Mesenchymal stem cell (in vitro differentiated cells and primary cell): ENCODE data around the gene SAMD4B.
A peak's percentile ranks its signal among the peaks of the same experiment; 100 is the strongest.
"Not testable (repeated sequence)": the region's sequence is repeated elsewhere in the genome, so short reads cannot be mapped to it uniquely, and the experiment has no call there.

ENCODE experiments used
- DNase-seq: peaks from one replicate; pipeline ENCODE4 v3.0.0-alpha.2; 2013
- H2AFZ ChIP-seq: one replicate; pipeline ENCODE4 v1.6.1; 2013; ENCODE audit warnings: low read depth, mild to moderate bottlenecking, control low read depth, inconsistent platforms, low read length, moderate library complexity
- H2AK5ac ChIP-seq: 2 replicates; pipeline ENCODE4 v1.6.1; 2013; ENCODE audit warnings: low read length, moderate library complexity, mild to moderate bottlenecking, inconsistent platforms; ENCODE audit not compliant: severe bottlenecking
- H2BK120ac ChIP-seq: one replicate; pipeline ENCODE4 v1.6.1; 2013; ENCODE audit warnings: low read depth, mild to moderate bottlenecking, inconsistent platforms, low read length, moderate library complexity
- H2BK12ac ChIP-seq, 2 experiments: one replicate each; pipeline ENCODE4 v1.6.1; 2013; ENCODE audit warnings: inconsistent platforms in 2 of 2, low read length in 2 of 2, mild to moderate bottlenecking in 2 of 2, moderate library complexity in 2 of 2, control low read depth in 1 of 2
- H2BK15ac ChIP-seq: one replicate; pipeline ENCODE4 v1.6.1; 2013; ENCODE audit warnings: mild to moderate bottlenecking, low read depth, inconsistent platforms; ENCODE audit not compliant: poor library complexity, severe bottlenecking
- H2BK5ac ChIP-seq: 2 replicates; pipeline ENCODE4 v1.6.1; 2013; ENCODE audit warnings: low read depth, mild to moderate bottlenecking, low read length, control low read depth, inconsistent platforms; ENCODE audit not compliant: poor library complexity, severe bottlenecking
- H3K14ac ChIP-seq, 2 experiments: one replicate each; pipeline ENCODE4 v1.6.1; 2013; ENCODE audit warnings: inconsistent platforms in 2 of 2, low read length in 2 of 2, control low read depth in 1 of 2, mild to moderate bottlenecking in 1 of 2, moderate library complexity in 1 of 2
- H3K18ac ChIP-seq, 2 experiments: one replicate each; pipeline ENCODE4 v1.6.1; 2013; ENCODE audit warnings: inconsistent platforms in 2 of 2, low read length in 2 of 2, control low read depth in 1 of 2, low read depth in 1 of 2, mild to moderate bottlenecking in 1 of 2
- H3K23ac ChIP-seq, 2 experiments: one replicate each; pipeline ENCODE4 v1.6.1; 2013; ENCODE audit warnings: inconsistent platforms in 2 of 2, low read length in 2 of 2, mild to moderate bottlenecking in 2 of 2, moderate library complexity in 2 of 2, control low read depth in 1 of 2
- H3K27ac ChIP-seq: 2 replicates; pipeline ENCODE4 v1.5.1; 2013; ENCODE audit warnings: mild to moderate bottlenecking, moderate library complexity, low read length, control low read depth, inconsistent platforms; ENCODE audit not compliant: poor library complexity, severe bottlenecking
- H3K27me3 ChIP-seq, 2 experiments: 2 replicates each; pipeline versions ENCODE4 v1.6.1 to v1.7.0; 2013; ENCODE audit warnings: low read length in 2 of 2, mild to moderate bottlenecking in 2 of 2, moderate library complexity in 2 of 2, control low read depth in 1 of 2, inconsistent platforms in 1 of 2; ENCODE audit not compliant: control insufficient read depth in 1 of 2, insufficient read depth in 1 of 2
- H3K36me3 ChIP-seq, 2 experiments: 2 replicates each; pipeline versions ENCODE4 v1.6.1 to v1.7.0; 2013; ENCODE audit warnings: low read length in 2 of 2, control low read depth in 1 of 2, inconsistent platforms in 1 of 2, low read depth in 1 of 2, mild to moderate bottlenecking in 1 of 2; ENCODE audit not compliant: insufficient read depth in 2 of 2, control insufficient read depth in 1 of 2
- H3K4ac ChIP-seq, 2 experiments: one replicate each; pipeline ENCODE4 v1.6.1; 2013; ENCODE audit warnings: inconsistent platforms in 2 of 2, low read length in 2 of 2, mild to moderate bottlenecking in 2 of 2, moderate library complexity in 2 of 2, control low read depth in 1 of 2, low read depth in 1 of 2
- H3K4me1 ChIP-seq: 2 replicates; pipeline ENCODE4 v1.6.1; 2013; ENCODE audit warnings: low read depth, low read length, control low read depth; ENCODE audit not compliant: control insufficient read depth, insufficient read depth
- H3K4me2 ChIP-seq: 2 replicates; pipeline ENCODE4 v1.6.1; 2013; ENCODE audit warnings: low read length, mild to moderate bottlenecking, inconsistent platforms; ENCODE audit not compliant: poor library complexity, severe bottlenecking
- H3K4me3 ChIP-seq, 2 experiments: 2 replicates each; pipeline versions ENCODE4 v1.5.1 to v1.7.0; 2013; ENCODE audit warnings: low read length in 2 of 2, mild to moderate bottlenecking in 2 of 2, control low read depth in 1 of 2, low read depth in 1 of 2; ENCODE audit not compliant: insufficient read depth in 1 of 2
- H3K79me1 ChIP-seq: replicated peaks from 2 replicates; pipeline ENCODE4 v1.6.1; 2013; ENCODE audit warnings: mild to moderate bottlenecking, control low read depth, low read length, inconsistent platforms; ENCODE audit not compliant: poor library complexity, severe bottlenecking
- H3K9ac ChIP-seq: 2 replicates; pipeline ENCODE4 v1.7.0; 2013; ENCODE audit warnings: mild to moderate bottlenecking, low read length, moderate library complexity
- H3K9me3 ChIP-seq: 2 replicates; pipeline ENCODE4 v1.7.0; 2013; ENCODE audit warnings: mild to moderate bottlenecking, low read length; ENCODE audit not compliant: control insufficient read depth
- H4K8ac ChIP-seq: one replicate; pipeline ENCODE4 v1.6.1; 2013; ENCODE audit warnings: inconsistent platforms, mild to moderate bottlenecking, low read length, moderate library complexity
- H4K91ac ChIP-seq: one replicate; pipeline ENCODE4 v1.6.1; 2013; ENCODE audit warnings: mild to moderate bottlenecking, low read length, inconsistent platforms
- WGBS: methylation state at CpG from one replicate; pipeline ENCODE4 v1.1.7; 2013; ENCODE audit warnings: mixed read lengths; 5-methylcytosine and 5-hydroxymethylcytosine counted together

The SAMD4B gene

DNA sequence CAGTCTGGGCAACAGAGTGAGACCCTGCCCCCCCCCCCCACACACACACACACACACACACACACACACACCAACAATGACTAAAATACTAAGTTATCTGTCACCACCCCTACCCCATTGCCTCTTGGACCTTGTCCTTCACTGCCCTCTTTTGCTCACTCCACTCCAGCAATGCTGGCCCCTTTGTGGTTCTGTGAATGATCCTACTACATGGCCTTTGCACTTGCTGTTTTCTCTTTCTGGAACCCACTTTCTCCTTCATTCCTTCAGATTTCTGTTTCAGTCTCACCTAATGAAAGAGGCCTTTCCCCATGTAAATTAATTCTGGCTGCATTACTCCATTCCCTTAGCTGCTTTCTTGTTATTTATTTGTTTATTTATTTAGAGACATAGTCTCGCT lies 2.5 kb upstream of the SAMD4B start:
- Histone ChIP-seq H3K27me3 (peaks cover 0 to 3% of the 10 kb centered on the region in 2 experiments), H4K8ac (no peak overlapping the region), H3K4me2 (no peak overlapping the region), H3K23ac (no peak overlapping the region), H3K4me1 (peaks cover 10% of the 10 kb centered on the region), H3K9me3 (no peaks in the 10 kb centered on the region), H2AK5ac (no peak overlapping the region), H3K14ac (no peak overlapping the region), H3K79me1 (peaks cover 17% of the 10 kb centered on the region), H4K91ac (no peak overlapping the region), H2BK120ac (no peak overlapping the region), H2BK5ac (no peak overlapping the region), H2BK12ac (no peak overlapping the region), H2AFZ (no peak overlapping the region), H3K4me3 (no peak overlapping the region), H2BK15ac (no peak overlapping the region), H3K4ac (no peak overlapping the region), H3K9ac (peak overlapping the region; percentile 30), H3K18ac (no peak overlapping the region), H3K27ac (no peak overlapping the region), H3K36me3 (peaks cover 0 to 6% of the 10 kb centered on the region in 2 experiments)
- no peak for DNase-seq
- 90% methylated on average over 1 of the region's 1 CpG for WGBS

DNA sequence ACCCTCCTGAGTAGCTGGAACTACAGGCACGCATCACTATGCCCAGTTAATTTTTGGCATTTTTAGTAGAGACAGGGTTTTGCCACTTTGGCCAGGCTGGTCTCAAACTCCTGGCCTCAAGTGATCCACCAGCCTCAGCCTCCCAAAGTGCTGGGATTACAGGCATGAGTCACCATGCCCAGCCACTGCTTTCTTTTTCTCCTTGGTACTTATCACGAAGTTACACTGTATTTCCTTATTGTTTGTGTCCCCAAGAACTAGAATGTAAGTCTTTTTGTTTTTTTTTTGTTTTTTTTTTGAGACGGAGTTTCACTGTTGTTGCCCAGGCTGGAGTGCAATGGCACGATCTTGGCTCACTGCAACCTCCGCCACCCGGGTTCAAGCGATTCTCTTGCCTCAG lies 2.1 kb upstream of the SAMD4B start:
- H2BK12ac ChIP-seq, H4K8ac ChIP-seq, H2AFZ ChIP-seq, H2BK120ac ChIP-seq, H3K14ac ChIP-seq, H3K4me1 ChIP-seq, H3K23ac ChIP-seq, H3K9me3 ChIP-seq, H2BK5ac ChIP-seq, H4K91ac ChIP-seq, H3K4me2 ChIP-seq, H3K4ac ChIP-seq, H2AK5ac ChIP-seq, H2BK15ac ChIP-seq, DNase-seq, H3K27ac ChIP-seq, H3K18ac ChIP-seq, H3K27me3 ChIP-seq: not testable (repeated sequence)
- Histone ChIP-seq H3K9ac (peak overlapping the region; percentile 30), H3K79me1 (peaks cover 21% of the 10 kb centered on the region), H3K36me3 (peaks cover 0 to 11% of the 10 kb centered on the region in 2 experiments), H3K4me3 (peak overlapping the region in 1 of 2 experiments; percentile 83)
- 96% methylated on average over 6 of the region's 7 CpGs for WGBS

GRCh38 chr19:39341129-39341718 lies 997 bp upstream of the SAMD4B start:
- peaks cover 0 to 22% of the 10 kb centered on the region in 2 experiments for H3K36me3 ChIP-seq
- WGBS = 6% methylated on average over 17 of the region's 17 CpGs

DNA sequence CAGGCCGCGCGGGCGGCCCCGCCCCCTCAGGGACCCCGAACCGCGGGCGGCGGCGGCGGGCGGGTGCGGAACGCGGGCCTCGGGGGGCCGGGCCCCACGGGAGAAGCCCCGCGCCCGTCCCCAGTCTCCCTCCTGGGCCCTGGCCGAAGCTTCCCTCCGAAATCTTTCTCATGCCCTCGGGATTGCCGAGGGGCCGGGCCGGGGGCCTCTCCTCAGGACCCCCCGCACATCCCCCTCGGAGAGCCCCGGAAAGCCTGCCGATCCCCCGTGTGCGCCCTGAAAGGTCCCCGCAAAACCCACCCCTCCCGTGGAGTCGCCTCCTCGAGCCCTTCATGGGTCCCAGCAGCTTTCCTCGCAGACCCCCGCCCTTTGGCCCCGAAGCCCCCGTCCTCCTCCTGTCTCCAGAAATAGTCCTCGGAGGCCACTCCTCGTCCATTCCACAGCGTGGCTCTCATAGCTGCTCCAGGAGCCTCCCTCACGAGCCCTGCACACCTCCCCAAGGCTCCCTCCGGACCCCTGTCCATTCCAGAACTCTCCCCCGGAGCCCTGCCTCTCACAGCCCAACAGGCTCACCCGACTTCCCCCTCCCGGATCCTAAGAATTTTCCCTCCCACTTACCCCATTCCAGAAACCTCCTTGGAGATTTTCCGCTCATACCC lies 555 bp downstream of the SAMD4B start:
- no peak overlapping the region for H3K27ac ChIP-seq
- peak overlapping the region; percentile 78 for H2BK15ac ChIP-seq

More at GRCh38 chr19:39341129-39341718, 997 bp upstream of the SAMD4B start:
- H2BK15ac ChIP-seq = no peak overlapping the region
- no peak overlapping the region for H2BK5ac ChIP-seq
- H3K4me2 ChIP-seq = peak overlapping the region; percentile 67
- H2BK12ac ChIP-seq = no peak overlapping the region
- H3K4me1 ChIP-seq = peaks cover 10% of the 10 kb centered on the region
- H3K9ac ChIP-seq = peak overlapping the region; percentile 92
- no peak overlapping the region for H2BK120ac ChIP-seq
- H2AK5ac ChIP-seq = no peak overlapping the region
- H3K9me3 ChIP-seq = no peaks in the 10 kb centered on the region
- H3K14ac ChIP-seq = peak overlapping the region in 1 of 2 experiments; percentile 41
- no peaks in the 10 kb centered on the region for H3K27me3 ChIP-seq
- peak overlapping the region; percentile 67 for H3K18ac ChIP-seq
- peak overlapping the region; percentile 56 for H3K27ac ChIP-seq
- H3K79me1 ChIP-seq = peaks cover 28% of the 10 kb centered on the region
- H3K4ac ChIP-seq = peak overlapping the region; percentile 5 to 90
- H2AFZ ChIP-seq = peak overlapping the region; percentile 30
- peak overlapping the region; percentile 66 for H4K8ac ChIP-seq
- H4K91ac ChIP-seq = peak overlapping the region; percentile 25
- H3K4me3 ChIP-seq = peak overlapping the region; percentile 64 to 83
- no peak overlapping the region for H3K23ac ChIP-seq
- DNase-seq = no peak

More for the DNA sequence above, 555 bp downstream of the SAMD4B start:
- Histone ChIP-seq H3K9ac (peak overlapping the region; percentile 94), H2AFZ (peak overlapping the region; percentile 23), H3K18ac (peak overlapping the region; percentile 74 to 79), H4K91ac (peak overlapping the region; percentile 70), H2BK12ac (no peak overlapping the region), H3K79me1 (peaks cover 37% of the 10 kb centered on the region), H3K4me1 (peaks cover 13% of the 10 kb centered on the region), H4K8ac (no peak overlapping the region), H2BK5ac (no peak overlapping the region), H2AK5ac (no peak overlapping the region), H3K36me3 (peaks cover 0 to 31% of the 10 kb centered on the region in 2 experiments), H3K23ac (peak overlapping the region in 1 of 2 experiments; percentile 67), H3K4ac (peak overlapping the region in 1 of 2 experiments; percentile 24), H3K14ac (peak overlapping the region in 1 of 2 experiments; percentile 63), H2BK120ac (peak overlapping the region; percentile 54), H3K27me3 (no peaks in the 10 kb centered on the region), H3K4me2 (peak overlapping the region; percentile 72), H3K9me3 (no peaks in the 10 kb centered on the region), H3K4me3 (peak overlapping the region; percentile 74 to 86)
- peak; percentile 40 for DNase-seq
- 1% methylated on average over 50 of the region's 51 CpGs for WGBS
